Measurements from ENCODE around the gene FGF18.

DNA sequence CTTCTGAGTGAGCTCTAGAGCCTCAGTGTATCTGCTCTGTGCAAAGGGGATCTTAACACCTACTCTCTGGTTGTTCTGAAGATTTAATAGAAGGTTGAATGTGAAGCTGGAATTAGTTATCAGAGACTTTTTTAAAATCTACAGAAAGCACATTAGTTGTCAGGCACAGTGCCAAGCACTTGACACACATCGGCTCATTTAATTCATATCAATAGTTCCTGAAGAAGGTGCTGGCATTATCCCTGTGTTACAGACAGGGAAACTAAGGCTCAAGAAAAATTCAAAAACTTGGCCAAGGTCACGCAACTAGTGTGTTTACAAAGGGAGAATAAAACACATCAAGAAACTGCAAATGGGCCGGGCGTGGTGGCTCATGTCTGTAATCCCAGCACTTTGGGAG, 80.2 kb downstream of the FGF18 start:
- TF ChIP-seq, protein P1, sequence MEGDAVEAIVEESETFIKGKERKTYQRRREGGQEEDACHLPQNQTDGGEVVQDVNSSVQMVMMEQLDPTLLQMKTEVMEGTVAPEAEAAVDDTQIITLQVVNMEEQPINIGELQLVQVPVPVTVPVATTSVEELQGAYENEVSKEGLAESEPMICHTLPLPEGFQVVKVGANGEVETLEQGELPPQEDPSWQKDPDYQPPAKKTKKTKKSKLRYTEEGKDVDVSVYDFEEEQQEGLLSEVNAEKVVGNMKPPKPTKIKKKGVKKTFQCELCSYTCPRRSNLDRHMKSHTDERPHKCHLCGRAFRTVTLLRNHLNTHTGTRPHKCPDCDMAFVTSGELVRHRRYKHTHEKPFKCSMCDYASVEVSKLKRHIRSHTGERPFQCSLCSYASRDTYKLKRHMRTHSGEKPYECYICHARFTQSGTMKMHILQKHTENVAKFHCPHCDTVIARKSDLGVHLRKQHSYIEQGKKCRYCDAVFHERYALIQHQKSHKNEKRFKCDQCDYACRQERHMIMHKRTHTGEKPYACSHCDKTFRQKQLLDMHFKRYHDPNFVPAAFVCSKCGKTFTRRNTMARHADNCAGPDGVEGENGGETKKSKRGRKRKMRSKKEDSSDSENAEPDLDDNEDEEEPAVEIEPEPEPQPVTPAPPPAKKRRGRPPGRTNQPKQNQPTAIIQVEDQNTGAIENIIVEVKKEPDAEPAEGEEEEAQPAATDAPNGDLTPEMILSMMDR (IDR thresholded peaks at IDR 0.05; ENCODE audit: low read length) = no peak
- no peak for TF ChIP-seq EZH2 (IDR thresholded peaks at IDR 0.05; ENCODE audit: borderline replicate concordance, low read length)

Data from OCI-LY1 (cell line).